IPS-18a (cell line): ENCODE data around the gene MLH1.

ENCODE experiments used
- H3K27ac ChIP-seq: one replicate; pipeline ENCODE4 v1.5.1; 2013; ENCODE audit warnings: low read length
- H3K27me3 ChIP-seq: one replicate; pipeline ENCODE4 v1.6.1; 2013; ENCODE audit warnings: mild to moderate bottlenecking, low read length; ENCODE audit not compliant: control insufficient read depth, insufficient read depth
- H3K36me3 ChIP-seq: one replicate; pipeline ENCODE4 v1.6.1; 2013; ENCODE audit warnings: low read depth, low read length; ENCODE audit not compliant: control insufficient read depth
- H3K4me1 ChIP-seq: one replicate; pipeline ENCODE4 v1.6.1; 2013; ENCODE audit warnings: low read depth, low read length; ENCODE audit not compliant: control insufficient read depth
- H3K4me3 ChIP-seq: one replicate; pipeline ENCODE4 v1.5.1; 2013; ENCODE audit warnings: low read length
- H3K9ac ChIP-seq: one replicate; pipeline ENCODE4 v1.6.1; 2013; ENCODE audit warnings: mild to moderate bottlenecking, low read length, moderate library complexity
- H3K9me3 ChIP-seq: one replicate; pipeline ENCODE4 v1.6.1; 2013; ENCODE audit warnings: low read depth, low read length; ENCODE audit not compliant: control insufficient read depth

The MLH1 gene

DNA sequence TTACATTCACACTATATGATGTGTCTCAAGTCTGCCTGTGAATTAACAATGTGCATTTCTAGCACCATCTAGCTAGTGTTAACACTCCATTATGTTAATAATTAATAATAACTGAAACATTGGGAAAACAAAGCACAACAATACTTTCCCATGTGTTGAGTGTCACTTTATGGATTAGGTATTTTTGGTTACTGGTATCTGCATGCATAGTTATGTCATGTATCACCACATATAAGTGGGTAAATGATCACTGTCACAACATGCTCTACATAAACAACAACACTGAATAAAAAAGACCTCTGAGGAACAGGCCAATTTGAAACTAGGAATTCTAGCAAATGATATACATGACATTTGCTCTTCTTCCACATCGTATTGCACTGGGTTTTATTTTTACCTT lies 74.7 kb downstream of the MLH1 start:
- peaks cover 8% of the 10 kb centered on the region for H3K36me3 ChIP-seq
- no peaks in the 10 kb centered on the region for H3K27me3 ChIP-seq
- no peak overlapping the region for H3K4me3 ChIP-seq
- H3K27ac ChIP-seq, result no peak overlapping the region
- no peak overlapping the region for H3K9ac ChIP-seq
- no peaks in the 10 kb centered on the region for H3K9me3 ChIP-seq
- no peaks in the 10 kb centered on the region for H3K4me1 ChIP-seq

DNA sequence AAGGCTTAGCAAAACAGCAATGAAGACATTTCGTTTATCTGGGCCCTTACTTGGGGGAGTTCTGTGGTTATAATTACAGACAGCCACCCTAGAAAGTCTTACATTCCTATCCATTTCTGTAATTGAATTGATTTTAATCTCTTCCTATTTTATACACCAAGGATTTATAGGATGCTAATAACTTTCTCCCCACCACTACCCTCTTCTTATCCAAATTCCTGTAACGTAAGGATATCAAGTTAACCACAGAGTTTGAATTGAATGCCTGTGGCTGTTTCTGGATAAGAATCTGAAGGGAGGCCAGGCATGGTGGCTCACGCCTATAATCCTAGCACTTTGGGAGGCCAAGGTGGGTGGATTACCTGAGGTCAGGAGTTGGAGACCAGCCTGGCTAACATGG lies 78.6 kb downstream of the MLH1 start:
- no peak overlapping the region for H3K27ac ChIP-seq
- H3K4me1 ChIP-seq, result no peaks in the 10 kb centered on the region
- no peak overlapping the region for H3K9ac ChIP-seq

DNA sequence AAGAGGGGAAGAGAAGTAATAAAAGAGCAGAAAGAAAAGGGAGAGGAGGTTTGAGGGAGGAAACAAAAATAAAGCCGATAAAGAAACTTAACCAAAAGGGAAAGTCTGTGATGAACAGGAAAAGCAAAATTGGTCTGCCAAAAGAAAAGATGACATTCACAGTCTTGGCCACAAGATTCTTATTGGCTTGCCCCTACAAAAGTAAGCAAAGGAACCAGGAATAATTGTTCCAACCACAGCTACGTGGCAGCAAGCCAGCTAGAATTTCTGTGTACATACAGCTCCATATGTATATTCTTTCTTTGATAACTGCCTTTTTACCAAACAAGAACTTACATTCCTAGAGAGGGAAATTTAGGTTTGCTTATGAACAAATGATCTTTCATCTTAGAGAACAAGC lies 79.6 kb downstream of the MLH1 start:
- H3K4me3 ChIP-seq, result no peak overlapping the region
- H3K27ac ChIP-seq, result no peak overlapping the region
- no peaks in the 10 kb centered on the region for H3K9me3 ChIP-seq
- no peaks in the 10 kb centered on the region for H3K27me3 ChIP-seq
- H3K9ac ChIP-seq, result no peak overlapping the region
- H3K4me1 ChIP-seq, result no peaks in the 10 kb centered on the region
- peaks cover 8% of the 10 kb centered on the region for H3K36me3 ChIP-seq

More for the DNA sequence above, 78.6 kb downstream of the MLH1 start:
- Histone ChIP-seq H3K9me3 (no peaks in the 10 kb centered on the region), H3K27me3 (no peaks in the 10 kb centered on the region), H3K4me3 (no peak overlapping the region), H3K36me3 (peaks cover 8% of the 10 kb centered on the region)

DNA sequence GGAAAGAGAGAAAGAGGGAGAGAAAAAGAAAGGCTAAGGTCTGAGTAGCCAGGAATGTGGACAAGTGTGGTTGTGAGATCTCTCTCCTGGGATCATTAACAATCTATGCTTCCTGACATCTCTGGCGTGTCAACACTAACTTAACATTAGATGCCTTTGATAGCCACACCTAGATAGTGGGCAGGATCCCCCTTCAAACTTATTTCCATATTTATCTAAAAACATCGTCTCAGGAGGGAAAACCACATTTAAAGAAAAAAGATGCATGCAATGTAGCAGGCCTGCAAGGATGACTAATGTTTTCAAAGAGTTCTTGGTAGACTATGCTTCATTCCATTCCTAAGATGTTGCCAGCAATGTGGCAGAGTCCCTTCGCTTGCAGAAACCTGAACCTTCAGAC lies 80.9 kb downstream of the MLH1 start:
- H3K4me3 ChIP-seq, result no peak overlapping the region
- H3K9me3 ChIP-seq, result no peaks in the 10 kb centered on the region
- H3K36me3 ChIP-seq, result no peaks in the 10 kb centered on the region
- no peaks in the 10 kb centered on the region for H3K4me1 ChIP-seq
- no peak overlapping the region for H3K27ac ChIP-seq
- no peaks in the 10 kb centered on the region for H3K27me3 ChIP-seq
- no peak overlapping the region for H3K9ac ChIP-seq

DNA sequence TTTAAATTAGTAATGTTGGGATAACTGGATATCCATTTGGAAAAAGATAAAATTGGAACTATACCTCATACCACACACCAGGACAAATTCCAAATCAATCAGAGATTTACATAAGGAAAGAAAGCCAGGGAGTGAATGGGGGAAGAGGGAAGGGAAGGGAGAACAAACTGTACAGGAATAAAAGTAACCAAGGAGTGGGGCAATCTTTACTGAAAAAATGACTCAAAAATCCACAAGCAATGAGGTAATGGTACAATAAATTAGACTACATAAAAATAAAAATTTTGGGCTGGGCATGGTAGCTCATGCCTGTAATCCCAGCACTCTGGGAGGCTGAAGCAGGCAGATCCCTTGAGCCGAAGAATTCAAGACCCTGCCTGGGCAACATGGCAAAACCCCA lies 82.6 kb downstream of the MLH1 start:
- no peaks in the 10 kb centered on the region for H3K27me3 ChIP-seq
- H3K4me3 ChIP-seq, result no peak overlapping the region
- H3K4me1 ChIP-seq, result no peaks in the 10 kb centered on the region
- no peak overlapping the region for H3K9ac ChIP-seq
- H3K27ac ChIP-seq, result no peak overlapping the region
- H3K36me3 ChIP-seq, result no peaks in the 10 kb centered on the region
- H3K9me3 ChIP-seq, result no peaks in the 10 kb centered on the region

DNA sequence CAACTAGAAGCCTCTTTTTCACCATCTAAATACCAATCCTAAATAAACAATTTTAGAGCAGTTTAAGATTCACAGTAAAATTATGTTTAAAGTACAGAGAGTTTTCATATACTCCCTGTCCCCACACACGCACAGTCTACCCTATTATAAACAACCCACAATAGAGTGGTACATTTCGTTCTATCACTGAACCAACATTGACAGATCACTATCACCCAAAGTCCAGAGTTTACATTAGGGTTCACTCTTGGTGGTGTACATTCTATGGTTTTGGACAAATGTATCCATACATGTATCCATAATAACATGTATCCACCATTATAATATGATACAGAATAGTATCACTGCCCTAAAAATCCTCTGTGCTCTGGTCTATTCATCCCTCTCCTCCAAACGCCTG lies 89.0 kb downstream of the MLH1 start:
- H3K27me3 ChIP-seq, result no peaks in the 10 kb centered on the region
- H3K27ac ChIP-seq, result no peak overlapping the region
- no peaks in the 10 kb centered on the region for H3K9me3 ChIP-seq
- H3K9ac ChIP-seq, result no peak overlapping the region
- H3K36me3 ChIP-seq, result peaks cover 5% of the 10 kb centered on the region
- no peaks in the 10 kb centered on the region for H3K4me1 ChIP-seq
- H3K4me3 ChIP-seq, result no peak overlapping the region

DNA sequence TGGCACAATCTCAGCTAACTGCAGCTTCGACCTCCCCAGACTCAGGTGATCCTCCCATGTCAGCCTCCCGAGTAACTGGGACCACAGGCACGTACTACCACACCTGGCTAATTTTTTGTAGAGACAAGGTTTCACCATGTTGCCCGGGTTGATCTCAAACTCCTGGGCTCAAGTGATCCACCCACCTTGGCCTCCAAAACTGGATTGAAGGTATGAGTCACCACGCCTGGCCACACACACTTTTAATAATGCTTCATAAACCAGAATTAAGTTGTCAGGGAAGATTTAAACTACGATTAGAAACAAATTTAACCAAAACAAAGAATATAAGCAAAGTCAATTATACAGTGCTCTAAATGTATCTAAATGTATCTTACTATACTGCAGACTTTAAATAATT lies 93.6 kb downstream of the MLH1 start:
- H3K9ac ChIP-seq, result no peak overlapping the region
- no peaks in the 10 kb centered on the region for H3K9me3 ChIP-seq
- H3K4me1 ChIP-seq, result no peaks in the 10 kb centered on the region
- no peak overlapping the region for H3K4me3 ChIP-seq
- H3K27me3 ChIP-seq, result no peaks in the 10 kb centered on the region
- H3K36me3 ChIP-seq, result peaks cover 8% of the 10 kb centered on the region
- no peak overlapping the region for H3K27ac ChIP-seq

DNA sequence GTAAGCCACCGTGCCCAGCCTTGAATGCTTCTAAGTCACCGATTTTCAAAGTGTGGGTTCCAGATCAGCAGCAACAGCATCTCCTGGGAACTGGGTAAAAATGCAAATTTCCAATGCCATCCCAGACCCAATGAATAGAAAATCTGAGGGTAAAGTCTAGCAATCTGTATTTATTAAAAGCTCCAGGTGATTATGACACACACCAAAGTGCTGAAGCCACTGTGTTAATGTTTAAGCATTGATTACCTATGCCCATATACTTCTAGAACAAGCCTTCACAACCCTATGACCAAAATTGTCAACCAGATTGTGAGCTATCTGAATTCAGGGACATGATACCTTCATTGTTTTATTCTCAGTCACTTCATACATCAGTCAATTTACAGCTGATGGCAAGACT lies 94.6 kb downstream of the MLH1 start:
- Histone ChIP-seq H3K4me1 (no peaks in the 10 kb centered on the region), H3K27ac (no peak overlapping the region), H3K4me3 (no peak overlapping the region), H3K9ac (no peak overlapping the region), H3K36me3 (peaks cover 3% of the 10 kb centered on the region), H3K9me3 (no peaks in the 10 kb centered on the region), H3K27me3 (no peaks in the 10 kb centered on the region)

DNA sequence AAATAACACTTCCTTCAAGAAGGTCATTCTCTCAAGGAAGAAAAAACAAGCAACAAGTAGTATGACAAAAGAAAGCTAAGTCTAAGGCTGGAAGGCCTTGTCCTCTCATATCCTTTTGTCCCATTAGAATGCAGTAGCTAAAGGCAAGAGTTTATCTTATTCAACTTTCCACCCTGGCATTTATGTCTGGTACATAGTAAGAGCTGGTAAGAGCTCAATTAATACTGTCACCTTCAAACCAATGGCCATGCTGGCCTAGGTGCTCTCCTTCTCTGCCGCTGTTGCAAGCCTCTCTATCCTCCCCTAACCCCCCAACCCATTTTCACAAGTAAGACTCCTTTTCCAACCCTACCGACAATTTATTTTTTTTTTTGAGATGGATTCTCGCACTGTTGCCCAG lies 99.2 kb downstream of the MLH1 start:
- Histone ChIP-seq H3K9me3 (no peaks in the 10 kb centered on the region), H3K27me3 (no peaks in the 10 kb centered on the region), H3K9ac (no peak overlapping the region), H3K4me3 (no peak overlapping the region), H3K4me1 (no peaks in the 10 kb centered on the region), H3K27ac (no peak overlapping the region), H3K36me3 (peaks cover 9% of the 10 kb centered on the region)

DNA sequence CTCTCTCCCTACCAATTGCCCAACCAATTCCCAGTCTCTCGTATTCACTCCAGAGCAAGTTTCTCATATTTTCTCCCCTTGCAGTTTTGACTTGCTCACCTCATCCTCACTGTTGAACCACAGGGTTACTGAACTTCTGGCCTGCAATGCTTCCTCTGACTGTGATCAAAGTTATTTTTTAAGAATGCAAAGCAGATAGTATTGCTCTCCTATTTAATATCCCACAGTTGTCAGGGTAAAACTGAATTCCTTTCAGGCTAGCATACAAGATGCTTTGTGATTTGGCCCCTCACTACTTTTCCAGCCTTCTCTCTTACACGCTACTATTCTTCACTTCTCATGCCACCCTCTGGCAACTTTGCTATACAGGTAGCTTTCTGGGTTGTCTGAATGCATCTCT lies 100.2 kb downstream of the MLH1 start:
- H3K4me3 ChIP-seq, result no peak overlapping the region
- no peaks in the 10 kb centered on the region for H3K9me3 ChIP-seq
- peaks cover 9% of the 10 kb centered on the region for H3K36me3 ChIP-seq
- H3K27ac ChIP-seq, result no peak overlapping the region
- H3K9ac ChIP-seq, result no peak overlapping the region
- no peaks in the 10 kb centered on the region for H3K27me3 ChIP-seq
- no peaks in the 10 kb centered on the region for H3K4me1 ChIP-seq

DNA sequence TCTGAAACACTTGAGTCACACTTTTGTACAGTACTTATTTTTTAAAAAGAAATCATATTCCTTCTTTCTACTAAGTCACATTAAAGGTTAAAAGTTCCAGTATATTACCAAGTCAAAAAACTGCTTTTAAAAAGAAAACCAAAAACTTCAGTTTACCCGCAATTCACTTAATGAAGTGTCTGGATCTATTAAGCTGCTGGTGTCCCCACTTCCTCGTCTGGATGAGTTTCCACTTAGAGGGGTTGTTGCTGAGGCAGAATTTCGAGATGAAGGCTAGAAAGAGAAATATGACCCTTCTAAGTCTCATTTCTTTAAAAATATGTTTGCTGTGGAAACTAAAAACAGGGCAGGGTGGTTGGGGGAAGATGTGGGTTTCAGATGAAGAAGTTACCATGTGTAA lies 101.3 kb downstream of the MLH1 start:
- Histone ChIP-seq H3K36me3 (peaks cover 9% of the 10 kb centered on the region), H3K4me3 (no peak overlapping the region), H3K4me1 (no peaks in the 10 kb centered on the region), H3K9ac (no peak overlapping the region), H3K27me3 (no peaks in the 10 kb centered on the region), H3K9me3 (no peaks in the 10 kb centered on the region), H3K27ac (no peak overlapping the region)

DNA sequence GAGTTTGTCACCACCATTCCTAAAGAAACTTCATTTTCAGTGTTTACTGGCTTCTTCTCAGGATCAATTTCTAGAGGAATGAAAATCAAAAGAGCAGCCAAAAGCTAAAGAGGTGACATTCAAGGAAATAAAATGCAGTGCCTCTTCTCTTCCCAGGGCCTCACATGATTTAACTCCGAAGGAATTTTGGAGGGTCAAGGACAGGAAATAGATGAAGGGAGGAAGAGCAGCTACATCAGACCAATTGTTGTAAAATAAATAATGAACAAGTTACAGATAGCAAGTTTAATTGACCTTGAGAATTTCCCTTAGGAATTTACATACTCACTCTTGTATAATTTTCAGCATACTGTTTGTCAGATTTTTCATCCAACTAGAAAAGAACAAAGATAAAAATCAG lies 103.0 kb downstream of the MLH1 start:
- Histone ChIP-seq H3K9me3 (no peaks in the 10 kb centered on the region), H3K4me3 (no peak overlapping the region), H3K27me3 (no peaks in the 10 kb centered on the region), H3K36me3 (peaks cover 5% of the 10 kb centered on the region), H3K9ac (no peak overlapping the region), H3K27ac (no peak overlapping the region), H3K4me1 (no peaks in the 10 kb centered on the region)
